ENCODE measurements around the gene GNG4. TPM values are rescaled to one million over a fixed set of nuclear protein-coding genes. Genes with fewer than 3 reads are reported as not detected.
"Not testable (repeated sequence)": the region's sequence is repeated elsewhere in the genome, so short reads cannot be mapped to it uniquely, and the experiment has no call there.

The GNG4 gene
- total RNA-seq, 1 experiment from 2014 or later: 19.7 TPM

GRCh38 chr1:235562589-235562988, 87.0 kb downstream of the GNG4 start:
- no peak for DNase-seq
- Histone ChIP-seq H3K36me3 (no peaks in the 10 kb centered on the region), H3K4me3 (no peak overlapping the region), H3K9me3 (replicated peaks) (no peaks in the 10 kb centered on the region; the same call in 1 of the 2 replicates), H3K27ac (no peak overlapping the region), H3K4me1 (no peaks in the 10 kb centered on the region), H3K27me3 (no peaks in the 10 kb centered on the region; the same call in 1 of the 2 replicates)

- Histone ChIP-seq H3K27ac (no peak overlapping the region), H3K4me1 (no peaks in the 10 kb centered on the region), H3K4me3 (no peak overlapping the region), H3K9me3 (replicated peaks) (no peaks in the 10 kb centered on the region; the same call in 1 of the 2 replicates), H3K27me3 (no peaks in the 10 kb centered on the region; the same call in 1 of the 2 replicates), H3K36me3 (no peaks in the 10 kb centered on the region)
- no peak for DNase-seq
These were observed 90.9 kb downstream of the GNG4 start for GRCh38 chr1:235558621-235559169.

- no peak overlapping the region for H3K27ac ChIP-seq
- no peaks in the 10 kb centered on the region for H3K36me3 ChIP-seq
- no peak overlapping the region for H3K4me3 ChIP-seq
- no peaks in the 10 kb centered on the region for H3K4me1 ChIP-seq
- DNase-seq: peak; percentile 9 to 28
- no peaks in the 10 kb centered on the region; the same call in 1 of the 2 replicates for H3K27me3 ChIP-seq
- H3K9me3 ChIP-seq (replicated peaks): no peaks in the 10 kb centered on the region
These were observed 92.1 kb downstream of the GNG4 start for GRCh38 chr1:235557495-235557894.

- H3K9me3 ChIP-seq (replicated peaks): no peaks in the 10 kb centered on the region
- no peaks in the 10 kb centered on the region for H3K36me3 ChIP-seq
- H3K4me3 ChIP-seq: no peak overlapping the region
- H3K27ac ChIP-seq: no peak overlapping the region
- DNase-seq: no peak
- H3K4me1 ChIP-seq: no peaks in the 10 kb centered on the region
- no peaks in the 10 kb centered on the region; the same call in 1 of the 2 replicates for H3K27me3 ChIP-seq
These were observed 92.8 kb downstream of the GNG4 start for GRCh38 chr1:235556807-235557206.

- no peaks in the 10 kb centered on the region for H3K27me3 ChIP-seq
- no peak overlapping the region for H3K27ac ChIP-seq
- H3K36me3 ChIP-seq: no peaks in the 10 kb centered on the region
- H3K4me1 ChIP-seq: no peaks in the 10 kb centered on the region
- DNase-seq: no peak
- H3K4me3 ChIP-seq: no peak overlapping the region
- H3K9me3 ChIP-seq (replicated peaks): no peaks in the 10 kb centered on the region
These were observed 96.5 kb downstream of the GNG4 start for GRCh38 chr1:235553112-235553551.

GRCh38 chr1:235552146-235552716, 97.4 kb downstream of the GNG4 start:
- no peaks in the 10 kb centered on the region for H3K4me1 ChIP-seq
- H3K36me3 ChIP-seq: no peaks in the 10 kb centered on the region
- H3K9me3 ChIP-seq (replicated peaks): no peaks in the 10 kb centered on the region
- H3K4me3 ChIP-seq: no peak overlapping the region
- no peak overlapping the region for H3K27ac ChIP-seq
- H3K27me3 ChIP-seq: no peaks in the 10 kb centered on the region
- no peak for DNase-seq

GRCh38 chr1:235549351-235550139, 100.0 kb downstream of the GNG4 start:
- no peak for DNase-seq
- Histone ChIP-seq H3K4me3 (no peak overlapping the region), H3K27me3 (no peaks in the 10 kb centered on the region), H3K9me3 (replicated peaks) (no peaks in the 10 kb centered on the region), H3K27ac (no peak overlapping the region), H3K36me3 (no peaks in the 10 kb centered on the region), H3K4me1 (no peaks in the 10 kb centered on the region)

GRCh38 chr1:235546369-235547155, 103.0 kb downstream of the GNG4 start:
- H3K27me3 ChIP-seq, H3K4me3 ChIP-seq, DNase-seq: not testable (repeated sequence)

GRCh38 chr1:235545292-235545930, 104.2 kb downstream of the GNG4 start:
- no peaks in the 10 kb centered on the region for H3K9me3 ChIP-seq (replicated peaks)
- no peak overlapping the region for H3K4me3 ChIP-seq
- DNase-seq: no peak
- no peaks in the 10 kb centered on the region for H3K4me1 ChIP-seq
- no peaks in the 10 kb centered on the region for H3K36me3 ChIP-seq
- no peak overlapping the region for H3K27ac ChIP-seq
- no peaks in the 10 kb centered on the region for H3K27me3 ChIP-seq

More at GRCh38 chr1:235546369-235547155, 103.0 kb downstream of the GNG4 start:
- not testable (repeated sequence) for H3K9me3 ChIP-seq (replicated peaks); H3K27ac ChIP-seq; H3K4me1 ChIP-seq; H3K36me3 ChIP-seq

- H3K27ac ChIP-seq; H3K9me3 ChIP-seq (replicated peaks); H3K27me3 ChIP-seq; H3K4me3 ChIP-seq; H3K36me3 ChIP-seq; DNase-seq; H3K4me1 ChIP-seq: not testable (repeated sequence)
These were observed 106.7 kb downstream of the GNG4 start for GRCh38 chr1:235542845-235543244.

- Histone ChIP-seq H3K4me3 (no peak overlapping the region), H3K9me3 (replicated peaks) (no peaks in the 10 kb centered on the region), H3K4me1 (peaks cover 9% of the 10 kb centered on the region), H3K36me3 (no peaks in the 10 kb centered on the region), H3K27ac (no peak overlapping the region), H3K27me3 (no peaks in the 10 kb centered on the region)
- no peak for DNase-seq
These were observed 116.0 kb downstream of the GNG4 start for GRCh38 chr1:235533476-235534168.

- H3K4me1 ChIP-seq: peaks cover 9% of the 10 kb centered on the region
- H3K36me3 ChIP-seq: no peaks in the 10 kb centered on the region
- H3K4me3 ChIP-seq: no peak overlapping the region
- H3K27ac ChIP-seq: no peak overlapping the region
- no peaks in the 10 kb centered on the region for H3K9me3 ChIP-seq (replicated peaks)
- no peaks in the 10 kb centered on the region for H3K27me3 ChIP-seq
- DNase-seq: no peak
These were observed 117.2 kb downstream of the GNG4 start for GRCh38 chr1:235532360-235532759.

GRCh38 chr1:235527196-235527814, 122.3 kb downstream of the GNG4 start:
- DNase-seq: no peak
- no peaks in the 10 kb centered on the region for H3K27me3 ChIP-seq

More at GRCh38 chr1:235527196-235527814, 122.3 kb downstream of the GNG4 start:
- Histone ChIP-seq H3K36me3 (no peaks in the 10 kb centered on the region), H3K4me3 (no peak overlapping the region), H3K9me3 (replicated peaks) (no peaks in the 10 kb centered on the region), H3K4me1 (peaks cover 4% of the 10 kb centered on the region), H3K27ac (no peak overlapping the region)
